ENCODE data around the gene MLLT1.

The MLLT1 gene

GRCh38 chr19:6221220-6221877 is 58.4 kb downstream of the MLLT1 start:
- Histone ChIP-seq H4K20me1 (ENCODE audit: control insufficient read depth, insufficient read depth, low read depth, low read length) (no peaks in the 10 kb centered on the region; the same call in 1 of the 2 replicates), H3K4me1 (ENCODE audit: control insufficient read depth, low read length) (no peaks in the 10 kb centered on the region), H3K4me3 (ENCODE audit: low read length) (no peak overlapping the region), H3K79me2 (ENCODE audit: control insufficient read depth, low read length) (no peaks in the 10 kb centered on the region), H3K36me3 (ENCODE audit: control insufficient read depth, low read length) (peaks cover 14% of the 10 kb centered on the region; the same call in 1 of the 2 replicates), H3F3A (ENCODE audit: control insufficient read depth, insufficient read depth) (no peaks in the 10 kb centered on the region), H3K4me2 (ENCODE audit: low read length) (no peak overlapping the region), H3K9me3 (ENCODE audit: control insufficient read depth, insufficient read depth, low read length) (no peaks in the 10 kb centered on the region), H3K9me2 (replicated peaks; ENCODE audit: control insufficient read depth, low read length) (no peaks in the 10 kb centered on the region), H3K27ac (ENCODE audit: low read depth, low read length) (no peak overlapping the region), H3K27me3 (ENCODE audit: control insufficient read depth, low read length) (no peaks in the 10 kb centered on the region)
- TF ChIP-seq EZH2phosphoT487 (IDR thresholded peaks at IDR 0.05; ENCODE audit: borderline replicate concordance, low read length) = no peak

- Histone ChIP-seq H3F3A (ENCODE audit: control insufficient read depth, insufficient read depth) (no peaks in the 10 kb centered on the region), H3K79me2 (ENCODE audit: control insufficient read depth, low read length) (no peaks in the 10 kb centered on the region), H4K20me1 (ENCODE audit: control insufficient read depth, insufficient read depth, low read depth, low read length) (no peaks in the 10 kb centered on the region; the same call in 1 of the 2 replicates), H3K4me1 (ENCODE audit: control insufficient read depth, low read length) (no peaks in the 10 kb centered on the region), H3K9me3 (ENCODE audit: control insufficient read depth, insufficient read depth, low read length) (no peaks in the 10 kb centered on the region), H3K27ac (ENCODE audit: low read depth, low read length) (no peak overlapping the region), H3K4me3 (ENCODE audit: low read length) (no peak overlapping the region), H3K36me3 (ENCODE audit: control insufficient read depth, low read length) (peaks cover 10% of the 10 kb centered on the region; the same call in 1 of the 2 replicates), H3K9me2 (replicated peaks; ENCODE audit: control insufficient read depth, low read length) (no peaks in the 10 kb centered on the region), H3K27me3 (ENCODE audit: control insufficient read depth, low read length) (no peaks in the 10 kb centered on the region), H3K4me2 (ENCODE audit: low read length) (no peak overlapping the region)
- no peak for TF ChIP-seq CTCF (IDR thresholded peaks at IDR 0.05; ENCODE audit: low read depth, low read length, poor library complexity, severe bottlenecking)
- TF ChIP-seq EZH2phosphoT487 (IDR thresholded peaks at IDR 0.05; ENCODE audit: borderline replicate concordance, low read length) = no peak
These were observed 59.2 kb downstream of the MLLT1 start for GRCh38 chr19:6220385-6221191.

- Histone ChIP-seq H4K20me1 (ENCODE audit: control insufficient read depth, insufficient read depth, low read depth, low read length) (no peaks in the 10 kb centered on the region; the same call in 1 of the 2 replicates), H3K4me2 (ENCODE audit: low read length) (no peak overlapping the region), H3K4me3 (ENCODE audit: low read length) (no peak overlapping the region), H3K27ac (ENCODE audit: low read depth, low read length) (no peak overlapping the region), H3F3A (ENCODE audit: control insufficient read depth, insufficient read depth) (no peaks in the 10 kb centered on the region), H3K27me3 (ENCODE audit: control insufficient read depth, low read length) (no peaks in the 10 kb centered on the region), H3K9me2 (replicated peaks; ENCODE audit: control insufficient read depth, low read length) (no peaks in the 10 kb centered on the region), H3K79me2 (ENCODE audit: control insufficient read depth, low read length) (no peaks in the 10 kb centered on the region), H3K9me3 (ENCODE audit: control insufficient read depth, insufficient read depth, low read length) (no peaks in the 10 kb centered on the region), H3K4me1 (ENCODE audit: control insufficient read depth, low read length) (no peaks in the 10 kb centered on the region), H3K36me3 (ENCODE audit: control insufficient read depth, low read length) (peaks cover 10% of the 10 kb centered on the region; the same call in 1 of the 2 replicates)
- TF ChIP-seq EZH2phosphoT487 (IDR thresholded peaks at IDR 0.05; ENCODE audit: borderline replicate concordance, low read length) (no peak), CTCF (IDR thresholded peaks at IDR 0.05; ENCODE audit: low read depth, low read length, poor library complexity, severe bottlenecking) (no peak)
These were observed 60.0 kb downstream of the MLLT1 start for GRCh38 chr19:6219586-6220290.
